ENCODE data around the gene ANKRD30B.
"Not testable (repeated sequence)": the region's sequence is repeated elsewhere in the genome, so short reads cannot be mapped to it uniquely, and the experiment has no call there.

Gene ANKRD30B

GRCh38 chr18:14855634-14856033, 107.7 kb downstream of the ANKRD30B start:
- not testable (repeated sequence) for DNase-seq

DNA sequence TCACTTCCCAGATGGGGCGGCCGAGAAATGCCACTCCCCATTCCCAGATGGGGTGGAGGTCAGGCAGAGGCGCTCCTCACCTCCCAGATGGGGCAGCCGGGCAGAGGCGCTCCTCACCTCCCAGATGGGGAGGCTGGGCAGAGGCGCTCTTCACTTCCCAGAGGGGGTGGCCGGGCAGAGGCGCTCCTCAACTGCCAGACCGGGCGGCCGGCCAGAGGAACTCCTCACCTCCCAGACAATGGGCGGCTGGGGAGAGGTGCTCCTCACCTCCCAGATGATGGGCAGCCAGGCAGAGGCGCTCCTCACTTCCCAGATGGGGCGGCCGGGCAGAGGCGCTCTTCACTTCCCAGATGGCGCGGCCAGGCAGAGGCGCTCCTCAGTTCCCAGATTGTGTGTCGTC, 108.3 kb downstream of the ANKRD30B start:
- not testable (repeated sequence) for DNase-seq

DNA sequence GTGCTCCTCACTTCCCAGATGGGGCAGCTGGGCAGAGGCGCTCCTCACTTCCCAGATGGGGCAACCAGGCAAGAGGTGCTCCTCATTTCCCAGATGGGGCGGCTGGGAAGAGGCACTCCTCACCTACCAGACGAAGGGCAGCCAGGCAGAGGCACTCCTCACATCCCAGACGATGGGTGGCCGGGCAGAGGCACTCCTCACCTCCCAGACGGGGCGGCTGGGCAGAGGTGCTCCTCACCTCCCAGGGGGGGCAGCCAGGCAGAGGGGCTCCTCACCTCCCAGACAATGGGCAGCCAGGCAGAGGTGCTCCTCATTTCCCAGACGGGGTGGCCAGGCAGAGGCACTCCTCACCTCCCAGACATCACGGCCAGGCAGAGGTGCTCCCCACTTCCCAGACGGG, 110.5 kb downstream of the ANKRD30B start:
- DNase-seq = not testable (repeated sequence)

- not testable (repeated sequence) for DNase-seq
Observed at GRCh38 chr18:14859995-14860394, 112.0 kb downstream of the ANKRD30B start.

GRCh38 chr18:14866426-14866825, 118.5 kb downstream of the ANKRD30B start:
- not testable (repeated sequence) for DNase-seq

GRCh38 chr18:14867988-14868387, 120.0 kb downstream of the ANKRD30B start:
- DNase-seq = not testable (repeated sequence)

DNA sequence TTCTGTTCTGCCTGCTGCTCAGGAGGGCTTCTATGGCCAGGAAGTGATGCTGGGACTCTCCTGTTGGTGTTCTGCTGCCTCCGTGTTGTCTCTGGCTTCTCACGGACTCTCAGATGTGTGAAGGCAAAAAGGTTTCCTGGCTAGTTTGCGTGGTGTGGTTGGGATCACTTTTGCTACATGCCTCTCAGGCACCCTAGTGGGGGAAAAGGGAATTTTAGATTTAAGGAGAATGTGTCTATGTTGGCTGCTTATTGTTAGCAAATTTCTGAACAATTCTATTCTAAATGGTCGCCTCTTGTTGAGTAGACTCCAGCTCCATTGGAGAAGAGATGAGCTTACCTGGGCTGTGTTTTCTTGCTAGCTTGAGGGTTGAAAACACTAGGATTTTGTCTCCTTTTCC, 120.9 kb downstream of the ANKRD30B start:
- DNase-seq = not testable (repeated sequence)

DNA sequence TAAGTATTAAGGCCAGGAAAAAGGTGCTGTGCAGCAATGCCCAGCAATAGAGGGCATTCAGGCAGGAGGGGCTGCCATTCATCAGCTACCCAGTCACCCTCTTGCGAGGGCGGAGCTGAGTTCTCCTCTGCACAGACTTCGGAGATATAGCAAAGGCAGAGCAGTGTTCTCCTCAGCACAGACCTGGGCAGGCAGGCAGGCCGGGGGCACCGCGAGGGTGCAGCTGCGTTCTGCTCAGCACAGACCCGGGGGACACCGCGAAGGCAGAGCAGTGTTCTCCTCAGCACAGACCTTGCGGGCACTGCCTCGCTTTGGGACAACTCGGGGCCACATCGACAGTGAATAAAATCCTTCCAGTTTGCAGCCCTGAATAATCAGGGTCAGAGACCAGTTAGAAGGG, 130.9 kb downstream of the ANKRD30B start:
- not testable (repeated sequence) for DNase-seq

DNA sequence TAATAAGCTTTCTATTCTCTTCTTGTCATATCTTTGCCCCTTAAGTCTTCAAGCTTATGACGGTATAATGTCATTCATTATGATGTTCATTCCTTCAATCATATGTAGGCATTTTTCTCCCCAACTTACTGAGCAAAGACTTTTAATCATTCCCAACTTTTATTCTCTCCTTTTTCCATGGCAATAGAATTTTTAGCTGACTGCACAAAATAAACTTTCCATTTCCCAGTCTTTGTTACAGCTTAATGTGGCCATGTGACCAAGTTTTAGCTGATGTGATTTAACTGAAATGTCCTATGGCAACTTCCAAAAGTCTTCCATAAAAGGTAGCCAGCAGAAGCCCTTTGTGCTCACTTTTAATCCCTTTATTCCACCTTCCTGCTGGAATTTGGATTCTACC, 152.5 kb downstream of the ANKRD30B start:
- DNase-seq = no peak
